K562 (cell line): Measurements from ENCODE around the gene LYSMD4. TPM values are rescaled to one million over a fixed set of nuclear protein-coding genes. Genes with fewer than 3 reads are reported as not detected.
A peak's percentile ranks its signal among the peaks of the same experiment; 100 is the strongest.

Experiments used
- BRD9 ChIP-seq: fragments of 450-650 bp; IDR thresholded peaks from 2 replicates; pipeline ENCODE4 v1.6.1; 2018; ENCODE audit warnings: low read depth; ENCODE audit not compliant: partially characterized antibody
- CEBPB ChIP-seq: fragments of 450-650 bp; IDR thresholded peaks from 2 replicates; pipeline ENCODE4 v1.6.1; 2016; ENCODE audit warnings: missing genetic modification characterization, missing compliant biosample characterization
- EP300 ChIP-seq: IDR thresholded peaks from 2 replicates; pipeline ENCODE4 v1.6.1; 2012; ENCODE audit warnings: low read length, improper control_type of control experiment
- L3MBTL2 ChIP-seq: fragments of 450-650 bp; IDR thresholded peaks from 2 replicates; pipeline ENCODE4 v1.6.1; 2016; ENCODE audit warnings: mild to moderate bottlenecking, moderate library complexity
- MED1 ChIP-seq: sonication (generic); formaldehyde crosslinking; IDR thresholded peaks from 2 replicates; pipeline ENCODE4 v1.8.1; 2023; ENCODE audit warnings: missing genetic modification reagents, borderline replicate concordance
- MEF2A ChIP-seq: IDR thresholded peaks from 2 replicates; pipeline ENCODE4 v1.6.1; 2011; ENCODE audit warnings: low read depth, mild to moderate bottlenecking, low read length, moderate library complexity; ENCODE audit not compliant: control insufficient read depth
- MEF2D ChIP-seq: conservative IDR thresholded peaks from 2 replicates; pipeline ENCODE4 v1.6.1; 2016; ENCODE audit warnings: low read depth, missing genetic modification characterization, missing compliant biosample characterization
- NCOA1 ChIP-seq: fragments of 450-650 bp; IDR thresholded peaks from 2 replicates; pipeline ENCODE4 v1.6.1; 2016; ENCODE audit warnings: low read depth
- NKRF ChIP-seq: fragments of 450-650 bp; IDR thresholded peaks from 2 replicates; pipeline ENCODE4 v1.6.1; 2016; ENCODE audit warnings: borderline replicate concordance
- PHF8 ChIP-seq: fragments of 200-600 bp; sonication (generic); IDR thresholded peaks from 2 replicates; pipeline ENCODE4 v1.6.1; 2012; ENCODE audit warnings: mixed run types, mild to moderate bottlenecking, inconsistent platforms, low read length, moderate library complexity, borderline replicate concordance
- SIN3A ChIP-seq, 2 experiments: fragments of 150-350 bp in 1 of 2; IDR thresholded peaks; 2 replicates each; pipeline ENCODE4 v1.6.1; 2011 to 2016; ENCODE audit warnings: borderline replicate concordance in 2 of 2, low read depth in 2 of 2, low read length in 2 of 2, mild to moderate bottlenecking in 2 of 2, moderate library complexity in 2 of 2; ENCODE audit not compliant: control insufficient read depth in 1 of 2
- ZNF318 ChIP-seq, 2 experiments: fragments of 450-650 bp; IDR thresholded peaks; 2 replicates each; pipeline ENCODE4 v1.6.1; 2016; ENCODE audit warnings: mild to moderate bottlenecking in 2 of 2, borderline replicate concordance in 1 of 2, low read depth in 1 of 2, moderate library complexity in 1 of 2
- ZNF764 ChIP-seq: fragments of 250-450 bp; sonication (Bioruptor Pico); IDR thresholded peaks from 2 replicates; pipeline ENCODE4 v1.4.0; 2020; ENCODE audit warnings: low read depth, mild to moderate bottlenecking, moderate library complexity
- ZNF785 ChIP-seq: fragments of 250-450 bp; sonication (Bioruptor Pico); IDR thresholded peaks from 2 replicates; pipeline ENCODE4 v1.4.0; 2020; ENCODE audit warnings: mild to moderate bottlenecking
- polyA plus RNA-seq, 8 experiments: library from polyadenylated mRNA; depleted of rRNA in 4 of 8; stranded (reverse) in 5 of 8; unstranded in 3 of 8; fragments of >200 nt; fragmentation: Nextera tagmentation in 2 of 8; fragmentation: Illumina TruSeq in 1 of 8; extraction: Ambion mirVana in 2 of 8; extraction: Trizol in 1 of 8; gene quantifications; 2 replicates each; pipeline versions ENCODE4 v1.2.1 to v1.2.3, GENCODE V29; 2011 to 2014; ENCODE audit warnings: inconsistent platforms in 1 of 8, missing spikeins in 1 of 8
- total RNA-seq, 7 experiments: library from RNA; depleted of rRNA in 6 of 7; stranded (reverse); fragments of >200 nt in 6 of 7; fragmentation: Illumina TruSeq in 2 of 7; extraction: Trizol in 2 of 7; gene quantifications; 2 replicates each; pipeline versions ENCODE4 v1.2.1 to v1.2.3, GENCODE V29; 2011 to 2021; ENCODE audit warnings: low replicate concordance in 1 of 7
- TF ChIP-seq, protein P1 (sequence below): sonication (generic); formaldehyde crosslinking; IDR thresholded peaks from 2 replicates; pipeline ENCODE4 v1.8.1; 2022; ENCODE audit warnings: missing genetic modification reagents

Gene LYSMD4
- total and polyA plus RNA-seq, 9 of the 15 experiments (the other 6 are each of a cell fraction or from before 2014, with no cell fraction given), result 0.46 to 3.1 (median 2.0) TPM

DNA sequence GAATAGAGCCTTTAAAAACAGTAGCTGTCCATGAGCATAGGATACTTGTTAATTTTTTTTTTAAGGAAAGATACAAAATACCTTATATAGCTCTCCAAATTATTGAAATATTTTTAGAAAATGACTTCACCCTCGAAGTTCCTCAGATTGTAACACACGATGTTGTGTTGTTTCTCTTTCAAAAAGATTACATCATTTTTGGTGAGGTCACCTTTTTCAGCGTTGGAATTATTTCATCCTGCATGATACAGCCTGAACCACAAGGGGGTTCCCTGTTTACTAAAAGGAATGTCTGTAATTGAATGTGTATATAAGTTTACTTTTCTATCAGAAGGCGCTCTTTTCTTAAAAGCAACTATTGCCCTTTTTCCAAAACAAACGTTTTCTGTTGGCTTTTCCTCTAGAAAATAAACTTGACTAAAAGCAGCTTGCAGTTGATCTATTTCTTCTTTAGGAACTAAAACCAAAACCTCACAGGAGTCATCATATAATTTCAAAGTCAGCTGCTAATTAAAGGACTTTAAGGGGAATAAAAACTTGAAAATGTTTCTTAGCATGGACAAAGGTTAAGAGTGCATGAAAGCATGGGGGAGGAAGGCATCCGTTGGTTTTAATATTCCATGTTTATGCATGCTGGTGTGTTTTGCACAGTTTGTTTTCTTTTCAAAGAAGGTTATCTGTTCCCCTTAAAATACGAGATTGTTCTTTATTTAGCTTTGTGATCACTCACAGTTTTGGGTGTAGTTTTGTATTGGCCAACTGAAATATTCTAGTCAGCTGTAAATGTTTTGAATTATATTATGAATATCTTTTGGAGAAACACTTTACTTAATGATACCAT is 29.4 kb downstream of the LYSMD4 start (continued):
- no peak for TF ChIP-seq NKRF
- no peak for TF ChIP-seq SIN3A (IDR thresholded peaks at IDR 0.05; ENCODE audit: borderline replicate concordance in 2 of 2, control insufficient read depth in 1 of 2, low read depth in 2 of 2, low read length in 2 of 2)
- peak; percentile 79 for TF ChIP-seq EP300
- peak; percentile 11 for TF ChIP-seq BRD9
- 0 out of 2 replicates have a peak, but pooled peaks have one; percentile 30 for TF ChIP-seq MEF2D (tag)
- TF ChIP-seq ZNF764, result no peak
- no peak for TF ChIP-seq ZNF785
- no peak for TF ChIP-seq NCOA1
- TF ChIP-seq MED1 (CRISPR knock-in tag), result no peak
- peak in 1 of 2 experiments; percentile 71; a peak in 2 of 4 replicates for TF ChIP-seq ZNF318 (IDR thresholded peaks at IDR 0.05; ENCODE audit: borderline replicate concordance in 1 of 2, low read depth in 1 of 2)
- peak; percentile 85 for TF ChIP-seq CEBPB (tag)
- peak; percentile 69; the same call in 1 of the 2 replicates for TF ChIP-seq MEF2A
- TF ChIP-seq, protein P1, sequence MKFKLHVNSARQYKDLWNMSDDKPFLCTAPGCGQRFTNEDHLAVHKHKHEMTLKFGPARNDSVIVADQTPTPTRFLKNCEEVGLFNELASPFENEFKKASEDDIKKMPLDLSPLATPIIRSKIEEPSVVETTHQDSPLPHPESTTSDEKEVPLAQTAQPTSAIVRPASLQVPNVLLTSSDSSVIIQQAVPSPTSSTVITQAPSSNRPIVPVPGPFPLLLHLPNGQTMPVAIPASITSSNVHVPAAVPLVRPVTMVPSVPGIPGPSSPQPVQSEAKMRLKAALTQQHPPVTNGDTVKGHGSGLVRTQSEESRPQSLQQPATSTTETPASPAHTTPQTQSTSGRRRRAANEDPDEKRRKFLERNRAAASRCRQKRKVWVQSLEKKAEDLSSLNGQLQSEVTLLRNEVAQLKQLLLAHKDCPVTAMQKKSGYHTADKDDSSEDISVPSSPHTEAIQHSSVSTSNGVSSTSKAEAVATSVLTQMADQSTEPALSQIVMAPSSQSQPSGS (CRISPR knock-in tag), result peak; percentile 70; the same call in 1 of the 2 replicates
- TF ChIP-seq L3MBTL2, result no peak; the same call in 1 of the 2 replicates
- no peak for TF ChIP-seq PHF8
